HCT116 (cell line): ENCODE data around the gene PRKN. TPM values are rescaled to one million over a fixed set of nuclear protein-coding genes. Genes with fewer than 3 reads are reported as not detected.

Experiments used
- ATAC-seq: fragments of 200-7000 bp; cut with Tn5 transposase; 2 replicates; pipeline ENCODE4 v1.9.1; 2020; ENCODE audit warnings: mild to moderate bottlenecking, moderate library complexity
- BruUV-seq: library from RNA; stranded (reverse); fragments of 400-500 nt; replicated peaks from 2 replicates; lab custom pipeline; 2021; lab: Mats Ljungman, UMichigan
- CTCF ChIA-PET: fragments of 300-600 bp; sonication (Branson Sonifier 250); formaldehyde crosslinking; loops from one replicate; lab custom pipeline; 2021; ENCODE audit warnings: antibody characterized with exemption; lab: Charles Lee
- POLR2A ChIA-PET: fragments of 300-600, 350-600 bp; sonication (Branson Sonifier 250); formaldehyde crosslinking; loops from one replicate; lab custom pipeline; 2021; ENCODE audit warnings: antibody characterized with exemption; lab: Charles Lee
- RAD21 ChIA-PET, 2 experiments: fragments of 300-600 bp; sonication (Branson Sonifier 250); formaldehyde crosslinking; loops; one replicate each; lab custom pipeline; 2023; ENCODE audit warnings: low total read pairs in 2 of 2; ENCODE audit not compliant: uncharacterized antibody in 2 of 2, unreplicated experiment in 2 of 2, low non-redundant PET in 1 of 2; lab: Charles Lee
- DNase-seq: peaks from one replicate; pipeline ENCODE4 v3.0.0-alpha.2; 2010; ENCODE audit warnings: low read depth, low spot score
- H2AFZ ChIP-seq: fragments of 200-600 bp; shearing (Covaris generic), sonication (generic); 2 replicates; pipeline ENCODE4 v1.6.1; 2017; ENCODE audit warnings: low read depth, mixed run types, mixed read lengths, antibody characterized with exemption, low read length; ENCODE audit not compliant: poor library complexity, severe bottlenecking
- H3K27ac ChIP-seq: 2 replicates; pipeline ENCODE4 v1.5.1; 2012; ENCODE audit warnings: low read depth, low read length
- H3K27me3 ChIP-seq: fragments of 200-600 bp; sonication (generic); 2 replicates; pipeline ENCODE4 v1.6.1; 2016; ENCODE audit warnings: mixed run types, low read length, mixed read lengths; ENCODE audit not compliant: insufficient read depth
- H3K36me3 ChIP-seq, 2 experiments: fragments of 200-500 bp in 1 of 2; fragments of 200-600 bp in 1 of 2; sonication (Bioruptor generic) in 1 of 2; sonication (generic) in 1 of 2; 2 replicates each; pipeline versions ENCODE4 v1.5.1 to v1.6.1; 2014 to 2016; ENCODE audit warnings: low read length in 2 of 2, inconsistent platforms in 1 of 2, mixed read lengths in 1 of 2, mixed run types in 1 of 2; ENCODE audit not compliant: insufficient read depth in 2 of 2, control insufficient read depth in 1 of 2
- H3K4me1 ChIP-seq, 2 experiments: fragments of 200-600 bp in 1 of 2; sonication (generic) in 1 of 2; 2 replicates each; pipeline versions ENCODE4 v1.5.1 to v1.6.1; 2012 to 2017; ENCODE audit warnings: low read length in 2 of 2, inconsistent platforms in 1 of 2, mild to moderate bottlenecking in 1 of 2, mixed read lengths in 1 of 2, mixed run types in 1 of 2, moderate library complexity in 1 of 2; ENCODE audit not compliant: insufficient read depth in 2 of 2, control insufficient read depth in 1 of 2
- H3K4me2 ChIP-seq: fragments of 200-600 bp; sonication (generic); 2 replicates; pipeline ENCODE4 v1.6.1; 2017; ENCODE audit warnings: mixed run types, low read length, mixed read lengths
- H3K4me3 ChIP-seq, 2 experiments: fragments of 200-600 bp in 1 of 2; sonication (generic) in 1 of 2; replicated peaks in 1 of 2; 2 replicates each; pipeline ENCODE4 v1.5.1; 2011 to 2016; ENCODE audit warnings: low read length in 2 of 2, control low read depth in 1 of 2, low read depth in 1 of 2, mild to moderate bottlenecking in 1 of 2, mixed read lengths in 1 of 2, mixed run types in 1 of 2
- H3K79me2 ChIP-seq: fragments of 200-600 bp; sonication (generic); 2 replicates; pipeline ENCODE4 v1.6.1; 2017; ENCODE audit warnings: mild to moderate bottlenecking, mixed run types, low read length, moderate library complexity, mixed read lengths; ENCODE audit not compliant: insufficient read depth
- H3K9ac ChIP-seq: fragments of 200-600 bp; sonication (generic); 2 replicates; pipeline ENCODE4 v1.6.1; 2016; ENCODE audit warnings: low read length, mixed read lengths
- H3K9me2 ChIP-seq: fragments of 200-600 bp; sonication (generic), shearing (Covaris generic); 2 replicates; pipeline ENCODE4 v1.6.1; 2017; ENCODE audit warnings: mixed run types, mild to moderate bottlenecking, moderate library complexity; ENCODE audit not compliant: insufficient read depth
- H3K9me3 ChIP-seq, 2 experiments: fragments of 200-500 bp in 1 of 2; fragments of 200-600 bp in 1 of 2; sonication (Bioruptor generic) in 1 of 2; sonication (generic) in 1 of 2; 2 replicates each; pipeline ENCODE4 v1.6.1; 2014 to 2017; ENCODE audit warnings: low read length in 2 of 2, mixed read lengths in 2 of 2, inconsistent platforms in 1 of 2, low read depth in 1 of 2, mild to moderate bottlenecking in 1 of 2, mixed run types in 1 of 2, moderate library complexity in 1 of 2; ENCODE audit not compliant: control insufficient read depth in 1 of 2, insufficient read depth in 1 of 2
- H4K20me1 ChIP-seq: fragments of 200-600 bp; sonication (generic), shearing (Covaris generic); 2 replicates; pipeline ENCODE4 v1.6.1; 2017; ENCODE audit warnings: mixed run types, mild to moderate bottlenecking, moderate library complexity; ENCODE audit not compliant: insufficient read depth
- CBX3 ChIP-seq: IDR thresholded peaks from 2 replicates; pipeline ENCODE4 v1.6.1; 2012; ENCODE audit warnings: low read depth
- CEBPB ChIP-seq: IDR thresholded peaks from 2 replicates; pipeline ENCODE4 v1.6.1; 2012; ENCODE audit warnings: low read depth
- CTCF ChIP-seq, 3 experiments: fragments of 200-600 bp in 1 of 3; sonication (generic) in 1 of 3; IDR thresholded peaks in 2 of 3; conservative IDR thresholded peaks in 1 of 3; 2 replicates each; pipeline ENCODE4 v1.5.1; 2012 to 2017; ENCODE audit warnings: low read depth in 2 of 3, low read length in 2 of 3, antibody characterized with exemption in 1 of 3, borderline replicate concordance in 1 of 3, control low read depth in 1 of 3, mild to moderate bottlenecking in 1 of 3, mixed read lengths in 1 of 3, mixed run types in 1 of 3, moderate library complexity in 1 of 3; ENCODE audit not compliant: insufficient read depth in 1 of 3
- FOSL1 ChIP-seq: IDR thresholded peaks from 2 replicates; pipeline ENCODE4 v1.6.1; 2012; ENCODE audit warnings: low read depth
- JUND ChIP-seq: IDR thresholded peaks from 2 replicates; pipeline ENCODE4 v1.6.1; 2012
- POLR2A ChIP-seq: IDR thresholded peaks from 2 replicates; pipeline ENCODE4 v1.7.0; 2011; ENCODE audit warnings: borderline replicate concordance; ENCODE audit not compliant: insufficient read depth, insufficient read length; ENCODE audit errors: extremely low read depth
- POLR2AphosphoS5 ChIP-seq: IDR thresholded peaks from 2 replicates; pipeline ENCODE4 v1.6.1; 2011; ENCODE audit warnings: mild to moderate bottlenecking, low read depth, low read length, moderate library complexity
- SIN3A ChIP-seq: IDR thresholded peaks from 2 replicates; pipeline ENCODE4 v1.6.1; 2012; ENCODE audit warnings: low read depth
- SP1 ChIP-seq: IDR thresholded peaks from 2 replicates; pipeline ENCODE4 v1.6.1; 2012; ENCODE audit warnings: low read depth
- SRF ChIP-seq: IDR thresholded peaks from 2 replicates; pipeline ENCODE4 v1.6.1; 2012; ENCODE audit warnings: low read depth
- TCF7L2 ChIP-seq: IDR thresholded peaks from 2 replicates; pipeline ENCODE4 v1.7.0; 2011; ENCODE audit warnings: borderline replicate concordance, inconsistent platforms; ENCODE audit not compliant: insufficient read depth, insufficient read length; ENCODE audit errors: extremely low read depth
- YY1 ChIP-seq: IDR thresholded peaks from 2 replicates; pipeline ENCODE4 v1.6.1; 2011; ENCODE audit warnings: low read length, low read depth, moderate library complexity, mild to moderate bottlenecking; ENCODE audit not compliant: insufficient replicate concordance; ENCODE audit errors: extremely low read depth
- ZFX ChIP-seq: fragments of 450-650 bp; IDR thresholded peaks from 2 replicates; pipeline ENCODE4 v1.6.1; 2017
- ZNF274 ChIP-seq: fragments of 200-500 bp; sonication (Bioruptor generic); IDR thresholded peaks from 2 replicates; pipeline ENCODE4 v1.6.1; 2014; ENCODE audit warnings: mild to moderate bottlenecking, low read depth, low read length, inconsistent platforms
- intact Hi-C: fragments of 100-400 bp; cut with micrococcal nuclease; formaldehyde crosslinking; loops from 2 replicates; pipeline ENCODE4 v1.10.0; 2022
- total RNA-seq: library from RNA; stranded (reverse); gene quantifications from one replicate; pipeline ENCODE4 v1.2.1, GENCODE V29; 2021; ENCODE audit not compliant: unreplicated experiment
- TF ChIP-seq, protein P1 (sequence below): IDR thresholded peaks from 2 replicates; pipeline ENCODE4 v1.6.1; 2012

PRKN gene
- total RNA-seq, 1 experiment from 2014 or later: 2.6 TPM

GRCh38 chr6:162388383-162388777, 339.2 kb downstream of the PRKN start:
- BruUV-seq: no TSS peak
- intact Hi-C loops: no loop called here
- CTCF ChIA-PET: no interaction called here

More at GRCh38 chr6:162388383-162388777, 339.2 kb downstream of the PRKN start:
- no peak overlapping the region for H2AFZ ChIP-seq
- ChIA-PET RAD21 (no interaction called here), POLR2A (no interaction called here)
- DNase-seq (no peak), ATAC-seq (no peak)
- H3K9ac ChIP-seq: no peak overlapping the region
- H4K20me1 ChIP-seq: no peaks in the 10 kb centered on the region
- H3K36me3 ChIP-seq: no peaks in the 10 kb centered on the region
- no peak overlapping the region for H3K4me3 ChIP-seq
- no peak overlapping the region for H3K4me2 ChIP-seq
- H3K4me1 ChIP-seq: no peaks in the 10 kb centered on the region
- H3K79me2 ChIP-seq: no peaks in the 10 kb centered on the region
- H3K27me3 ChIP-seq: no peaks in the 10 kb centered on the region
- H3K27ac ChIP-seq: no peak overlapping the region
- H3K9me3 ChIP-seq: peaks cover 0 to 2% of the 10 kb centered on the region in 2 experiments; a peak in 1 of 4 replicates
- TF ChIP-seq JUND: no peak
- TF ChIP-seq SP1: no peak
- TF ChIP-seq CEBPB: no peak
- no peak for TF ChIP-seq SIN3A
- TF ChIP-seq ZFX: no peak
- TF ChIP-seq POLR2A: no peak
- no peak for TF ChIP-seq CBX3
- TF ChIP-seq, protein P1, sequence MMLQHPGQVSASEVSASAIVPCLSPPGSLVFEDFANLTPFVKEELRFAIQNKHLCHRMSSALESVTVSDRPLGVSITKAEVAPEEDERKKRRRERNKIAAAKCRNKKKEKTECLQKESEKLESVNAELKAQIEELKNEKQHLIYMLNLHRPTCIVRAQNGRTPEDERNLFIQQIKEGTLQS: no peak
- no peak for TF ChIP-seq CTCF (IDR thresholded peaks at IDR 0.05 in 2 of 3, conservative IDR thresholded peaks at IDR 0.05 in 1 of 3; ENCODE audit: borderline replicate concordance in 1 of 3, insufficient read depth in 1 of 3, low read depth in 2 of 3, low read length in 2 of 3)
- no peak for TF ChIP-seq FOSL1
- no peak for TF ChIP-seq YY1
- TF ChIP-seq SRF: no peak
- TF ChIP-seq POLR2AphosphoS5: no peak
- TF ChIP-seq TCF7L2: no peak
- TF ChIP-seq ZNF274: no peak
- no peaks in the 10 kb centered on the region for H3K9me2 ChIP-seq
